Measurements from ENCODE around the gene DLL3.

DLL3 gene

GRCh38 chr19:39507715-39508364 lies 9.1 kb downstream of the DLL3 start:
- peak overlapping the region; percentile 58 for H3K4me3 ChIP-seq (ENCODE audit: low read depth, low read length)
- TF ChIP-seq, protein P1, sequence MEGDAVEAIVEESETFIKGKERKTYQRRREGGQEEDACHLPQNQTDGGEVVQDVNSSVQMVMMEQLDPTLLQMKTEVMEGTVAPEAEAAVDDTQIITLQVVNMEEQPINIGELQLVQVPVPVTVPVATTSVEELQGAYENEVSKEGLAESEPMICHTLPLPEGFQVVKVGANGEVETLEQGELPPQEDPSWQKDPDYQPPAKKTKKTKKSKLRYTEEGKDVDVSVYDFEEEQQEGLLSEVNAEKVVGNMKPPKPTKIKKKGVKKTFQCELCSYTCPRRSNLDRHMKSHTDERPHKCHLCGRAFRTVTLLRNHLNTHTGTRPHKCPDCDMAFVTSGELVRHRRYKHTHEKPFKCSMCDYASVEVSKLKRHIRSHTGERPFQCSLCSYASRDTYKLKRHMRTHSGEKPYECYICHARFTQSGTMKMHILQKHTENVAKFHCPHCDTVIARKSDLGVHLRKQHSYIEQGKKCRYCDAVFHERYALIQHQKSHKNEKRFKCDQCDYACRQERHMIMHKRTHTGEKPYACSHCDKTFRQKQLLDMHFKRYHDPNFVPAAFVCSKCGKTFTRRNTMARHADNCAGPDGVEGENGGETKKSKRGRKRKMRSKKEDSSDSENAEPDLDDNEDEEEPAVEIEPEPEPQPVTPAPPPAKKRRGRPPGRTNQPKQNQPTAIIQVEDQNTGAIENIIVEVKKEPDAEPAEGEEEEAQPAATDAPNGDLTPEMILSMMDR (conservative IDR thresholded peaks at IDR 0.05; ENCODE audit: low read depth, low read length) = no peak

DNA sequence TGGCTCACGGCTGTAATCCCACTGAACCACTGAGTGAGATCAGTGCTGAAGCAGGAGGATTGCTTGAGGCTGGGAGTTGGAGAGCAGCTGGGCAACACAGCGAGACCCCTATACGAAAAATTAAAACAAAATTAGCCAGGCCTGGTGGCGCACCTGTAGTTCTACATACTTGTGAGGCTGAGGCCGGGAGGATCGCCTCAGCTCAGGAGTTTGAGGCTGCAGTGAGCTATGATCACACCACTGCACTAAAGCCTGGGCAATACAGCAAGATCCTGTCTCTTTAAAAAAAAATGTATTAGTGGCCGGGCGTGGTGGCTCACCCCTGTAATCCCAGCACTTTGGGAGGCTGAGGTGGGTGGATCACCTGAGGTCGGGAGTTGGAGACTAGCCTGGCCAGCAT lies 9.9 kb downstream of the DLL3 start:
- TF ChIP-seq, protein P1 (conservative IDR thresholded peaks at IDR 0.05; ENCODE audit: low read depth, low read length) = no peak
- no peak overlapping the region for H3K4me3 ChIP-seq (ENCODE audit: low read depth, low read length)

More at GRCh38 chr19:39507715-39508364, 9.1 kb downstream of the DLL3 start:
- no peak for DNase-seq (ENCODE audit: low read depth)

GRCh38 chr19:39509233-39509632 lies 10.5 kb downstream of the DLL3 start:
- no peak overlapping the region for H3K4me3 ChIP-seq (ENCODE audit: low read depth, low read length)
- DNase-seq (ENCODE audit: low read depth) = no peak
- TF ChIP-seq, protein P1 (conservative IDR thresholded peaks at IDR 0.05; ENCODE audit: low read depth, low read length) = no peak

More for the DNA sequence above, 9.9 kb downstream of the DLL3 start:
- no peak for DNase-seq (ENCODE audit: low read depth)

- no peak overlapping the region for H3K4me3 ChIP-seq (ENCODE audit: low read depth, low read length)
- TF ChIP-seq, protein P1 (conservative IDR thresholded peaks at IDR 0.05; ENCODE audit: low read depth, low read length) = no peak
- no peak for DNase-seq (ENCODE audit: low read depth)
Measured at GRCh38 chr19:39512988-39513387, 14.2 kb downstream of the DLL3 start.

- TF ChIP-seq, protein P1 (conservative IDR thresholded peaks at IDR 0.05; ENCODE audit: low read depth, low read length) = no peak
- DNase-seq (ENCODE audit: low read depth) = no peak
- no peak within 1 kb of the TSS for H3K4me3 ChIP-seq (ENCODE audit: low read depth, low read length)
Measured at GRCh38 chr19:39514840-39515550, 16.2 kb downstream of the DLL3 start, which contains the start of gene SELENOV. Gene SELENOV (plus strand): TSS chr19:39515139. CDS start chr19:39515213, 74 bp downstream.

GRCh38 chr19:39515551-39516191 lies 16.9 kb downstream of the DLL3 start:
- no peak overlapping the region for H3K4me3 ChIP-seq (ENCODE audit: low read depth, low read length)
- no peak for DNase-seq (ENCODE audit: low read depth)
- TF ChIP-seq, protein P1 (conservative IDR thresholded peaks at IDR 0.05; ENCODE audit: low read depth, low read length) = no peak

Data from choroid plexus epithelial cell (primary cell).